Measurements from ENCODE around the gene LY86.

DNA sequence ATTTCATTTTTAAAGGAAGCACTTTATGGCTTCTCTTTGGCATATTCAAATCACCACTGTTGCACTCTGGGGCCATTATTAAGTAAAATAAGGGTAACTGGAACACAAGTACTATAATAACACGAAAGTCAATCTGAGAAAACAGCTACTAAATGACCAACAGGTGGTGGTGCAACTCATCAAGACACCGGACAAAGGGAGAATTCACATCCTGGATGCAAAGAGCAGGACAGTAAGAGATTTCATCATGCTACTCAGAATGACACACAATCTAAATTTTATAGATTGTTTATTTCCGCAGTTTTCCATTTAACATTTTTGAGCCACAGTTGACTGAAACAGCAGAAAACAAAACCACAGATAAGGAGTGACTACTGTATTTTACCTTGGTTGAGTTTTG is 27.6 kb upstream of the LY86 start:
- TF ChIP-seq, protein P1, sequence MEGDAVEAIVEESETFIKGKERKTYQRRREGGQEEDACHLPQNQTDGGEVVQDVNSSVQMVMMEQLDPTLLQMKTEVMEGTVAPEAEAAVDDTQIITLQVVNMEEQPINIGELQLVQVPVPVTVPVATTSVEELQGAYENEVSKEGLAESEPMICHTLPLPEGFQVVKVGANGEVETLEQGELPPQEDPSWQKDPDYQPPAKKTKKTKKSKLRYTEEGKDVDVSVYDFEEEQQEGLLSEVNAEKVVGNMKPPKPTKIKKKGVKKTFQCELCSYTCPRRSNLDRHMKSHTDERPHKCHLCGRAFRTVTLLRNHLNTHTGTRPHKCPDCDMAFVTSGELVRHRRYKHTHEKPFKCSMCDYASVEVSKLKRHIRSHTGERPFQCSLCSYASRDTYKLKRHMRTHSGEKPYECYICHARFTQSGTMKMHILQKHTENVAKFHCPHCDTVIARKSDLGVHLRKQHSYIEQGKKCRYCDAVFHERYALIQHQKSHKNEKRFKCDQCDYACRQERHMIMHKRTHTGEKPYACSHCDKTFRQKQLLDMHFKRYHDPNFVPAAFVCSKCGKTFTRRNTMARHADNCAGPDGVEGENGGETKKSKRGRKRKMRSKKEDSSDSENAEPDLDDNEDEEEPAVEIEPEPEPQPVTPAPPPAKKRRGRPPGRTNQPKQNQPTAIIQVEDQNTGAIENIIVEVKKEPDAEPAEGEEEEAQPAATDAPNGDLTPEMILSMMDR (IDR thresholded peaks at IDR 0.05; ENCODE audit: low read depth, low read length, poor library complexity, severe bottlenecking) = no peak
- TF ChIP-seq EZH2phosphoT487 (IDR thresholded peaks at IDR 0.05; ENCODE audit: borderline replicate concordance, low read length) = no peak

Measured in DOHH2 (cell line).